Measurements from ENCODE around the gene NEURL1B. TPM values are rescaled to one million over a fixed set of nuclear protein-coding genes. Genes with fewer than 3 reads are reported as not detected.

NEURL1B gene
- total RNA-seq, 2 donors from 2014 or later: 9.9 to 12.2 TPM

GRCh38 chr5:172725785-172726184, 84.7 kb downstream of the NEURL1B start:
- TF ChIP-seq POLR2A (IDR thresholded peaks at IDR 0.05): no peak
- TF ChIP-seq CTCF (IDR thresholded peaks at IDR 0.05): no peak
- 89 to 94% methylated on average over 5 of the region's 5 CpGs for whole genome bisulfite sequencing, 2 donors
- ATAC-seq (no peak), DNase-seq (no peak)
- H3K27ac ChIP-seq: no peak overlapping the region
- peaks cover 12% of the 10 kb centered on the region for H3K4me1 ChIP-seq
- H3K9me3 ChIP-seq: no peaks in the 10 kb centered on the region
- intact Hi-C loops (cut with DNase I): no loop called here
- no peaks in the 10 kb centered on the region for H3K36me3 ChIP-seq (replicated peaks in 1 of 2; ENCODE audit: insufficient read depth in 1 of 2, low read depth in 2 of 2)
- H3K27me3 ChIP-seq: no peaks in the 10 kb centered on the region
- no peak overlapping the region for H3K4me3 ChIP-seq

- intact Hi-C loops (cut with DNase I): no loop called here
- no peak overlapping the region for H3K27ac ChIP-seq
- no peak overlapping the region for H3K4me3 ChIP-seq
- 86 to 91% methylated on average over 4 to 11 of the region's 11 CpGs for WGBS, 2 donors
- peaks cover 17% of the 10 kb centered on the region for H3K4me1 ChIP-seq
- no peak for ATAC-seq
- no peak for DNase-seq
- no peaks in the 10 kb centered on the region for H3K9me3 ChIP-seq
- H3K36me3 ChIP-seq (replicated peaks in 1 of 2; ENCODE audit: insufficient read depth in 1 of 2, low read depth in 2 of 2): no peaks in the 10 kb centered on the region
- H3K27me3 ChIP-seq: no peaks in the 10 kb centered on the region
- TF ChIP-seq CTCF (IDR thresholded peaks at IDR 0.05) (no peak), POLR2A (IDR thresholded peaks at IDR 0.05) (no peak)
Measured at GRCh38 chr5:172726966-172727365, 85.9 kb downstream of the NEURL1B start.

- Histone ChIP-seq H3K4me1 (peaks cover 18% of the 10 kb centered on the region), H3K4me3 (no peak overlapping the region), H3K9me3 (no peaks in the 10 kb centered on the region), H3K27me3 (no peaks in the 10 kb centered on the region), H3K27ac (no peak overlapping the region), H3K36me3 (replicated peaks in 1 of 2; ENCODE audit: insufficient read depth in 1 of 2, low read depth in 2 of 2) (no peaks in the 10 kb centered on the region)
- ATAC-seq (no peak), DNase-seq (no peak)
- intact Hi-C loops (cut with DNase I): no loop called here
- 56 to 70% methylated on average over 7 of the region's 7 CpGs for WGBS, 2 donors
- TF ChIP-seq POLR2A (IDR thresholded peaks at IDR 0.05): no peak
- no peak for TF ChIP-seq CTCF (IDR thresholded peaks at IDR 0.05)
Measured at GRCh38 chr5:172727551-172727950, 86.5 kb downstream of the NEURL1B start.

GRCh38 chr5:172728481-172729241, 87.6 kb downstream of the NEURL1B start:
- Histone ChIP-seq H3K4me3 (no peak overlapping the region), H3K27me3 (no peaks in the 10 kb centered on the region), H3K36me3 (replicated peaks in 1 of 2; ENCODE audit: insufficient read depth in 1 of 2, low read depth in 2 of 2) (no peaks in the 10 kb centered on the region), H3K27ac (no peak overlapping the region), H3K4me1 (peaks cover 29% of the 10 kb centered on the region), H3K9me3 (no peaks in the 10 kb centered on the region)
- no peak for TF ChIP-seq CTCF (IDR thresholded peaks at IDR 0.05)
- no peak for TF ChIP-seq POLR2A (IDR thresholded peaks at IDR 0.05)
- DNase-seq (no peak), ATAC-seq (no peak)
- intact Hi-C loops (cut with DNase I): no loop called here
- WGBS, 2 donors: 77 to 79% methylated on average over 10 of the region's 10 CpGs

- H3K27ac ChIP-seq: no peak overlapping the region
- WGBS, 2 donors: 91 to 98% methylated on average over 8 to 13 of the region's 13 CpGs
Measured at GRCh38 chr5:172729588-172729987, 88.5 kb downstream of the NEURL1B start.

More at GRCh38 chr5:172729588-172729987, 88.5 kb downstream of the NEURL1B start:
- no peaks in the 10 kb centered on the region for H3K9me3 ChIP-seq
- DNase-seq: no peak
- no peak for ATAC-seq
- TF ChIP-seq POLR2A (IDR thresholded peaks at IDR 0.05) (no peak), CTCF (IDR thresholded peaks at IDR 0.05) (no peak)
- H3K27me3 ChIP-seq: no peaks in the 10 kb centered on the region
- H3K4me1 ChIP-seq: peaks cover 34% of the 10 kb centered on the region
- H3K4me3 ChIP-seq: no peak overlapping the region
- no peaks in the 10 kb centered on the region for H3K36me3 ChIP-seq (replicated peaks in 1 of 2; ENCODE audit: insufficient read depth in 1 of 2, low read depth in 2 of 2)
- intact Hi-C loops (cut with DNase I): no loop called here

Data from body of pancreas (tissue), 4 donors.